GM18867 (cell line): Measurements from ENCODE around the gene ITPRID2.

Source experiments
- ATAC-seq: cut with Tn5 transposase; IDR thresholded peaks from one replicate; pipeline ENCODE4 v1.9.1; 2021; ENCODE audit warnings: mild to moderate bottlenecking, moderate library complexity; ENCODE audit not compliant: unreplicated experiment

ITPRID2 gene

DNA sequence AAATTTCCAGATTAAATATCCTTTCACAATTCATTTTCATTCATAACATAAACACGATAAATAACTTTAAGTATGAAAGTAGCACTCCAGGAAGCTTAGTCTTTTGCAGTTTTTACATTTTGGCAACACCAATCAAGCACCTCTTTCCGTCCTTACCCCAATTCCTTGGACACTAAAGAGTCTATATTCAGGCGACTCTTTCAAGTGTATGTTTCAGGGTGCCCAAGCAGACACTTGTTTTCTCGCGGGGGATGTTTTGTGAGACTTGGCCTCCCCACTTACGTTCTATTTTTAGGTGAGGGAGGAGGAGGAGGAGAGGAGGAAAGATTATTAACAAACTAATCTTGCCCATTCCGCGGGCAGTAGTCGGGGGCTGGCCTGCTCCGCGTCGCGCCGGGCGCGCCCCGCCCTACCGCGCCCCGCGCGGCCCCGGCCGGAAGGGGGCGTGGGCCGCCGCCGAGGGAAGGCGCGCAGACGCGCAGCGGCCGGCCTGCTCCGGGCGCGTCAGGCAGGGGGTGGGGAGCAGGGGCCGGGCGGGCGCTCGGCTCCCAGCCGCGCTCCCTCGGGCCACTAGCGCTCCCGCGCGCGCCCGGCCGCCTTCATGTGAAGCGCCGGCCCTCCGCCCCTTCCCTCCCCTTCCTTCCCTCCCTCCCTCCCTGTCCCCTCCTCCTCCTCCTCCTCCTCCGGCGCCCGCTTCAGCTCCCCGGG, at the start of gene ITPRID2:
ITPRID2 (plus strand) TSS at position 473 of the 708 bp plus-strand sequence. CDS start 337 bp downstream, outside the sequence.
- peak; percentile 88 for ATAC-seq

- ATAC-seq, result no peak
Observed at GRCh38 chr2:181844551-181845290, 46.8 kb upstream of the ITPRID2 start.

DNA sequence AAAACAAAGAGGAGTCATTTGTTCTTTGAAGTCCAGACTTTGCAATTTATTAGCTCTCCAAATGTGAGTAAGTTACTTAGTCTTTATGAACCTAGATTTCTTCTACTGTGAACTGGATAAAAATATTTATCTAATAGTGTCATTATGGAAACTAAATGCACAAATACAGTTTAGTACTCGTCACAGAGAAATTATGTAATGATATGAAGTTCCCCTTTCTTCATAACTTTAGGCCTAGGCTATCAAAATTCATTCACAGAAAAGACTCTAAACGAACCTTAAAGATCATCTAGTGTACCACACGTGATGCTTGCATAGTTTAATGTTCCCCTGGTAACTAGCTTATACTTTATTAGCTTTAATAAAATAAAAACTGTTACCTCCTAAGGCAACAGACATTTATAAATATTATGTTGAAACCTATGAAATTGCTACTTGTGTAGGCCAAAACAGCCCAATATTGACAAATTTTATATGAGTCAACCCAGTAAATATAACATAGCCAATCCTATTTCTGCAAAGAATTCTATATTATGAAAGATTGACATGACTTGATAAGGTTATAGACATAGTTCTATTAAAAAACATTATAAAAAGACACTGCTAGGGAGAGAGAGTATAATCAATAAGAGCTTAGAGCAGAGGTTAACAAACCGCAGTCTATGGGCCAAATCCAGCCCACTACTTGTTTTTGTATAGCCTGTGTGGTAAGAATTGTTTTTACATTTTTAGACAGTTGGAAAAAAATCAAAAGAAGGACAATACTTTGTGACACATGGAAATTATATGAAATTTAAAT, 44.9 kb upstream of the ITPRID2 start:
- no peak for ATAC-seq

- no peak for ATAC-seq
Observed at GRCh38 chr2:181847198-181847556, 44.4 kb upstream of the ITPRID2 start.

- no peak for ATAC-seq
Observed at GRCh38 chr2:181847702-181848101, 43.8 kb upstream of the ITPRID2 start.

- no peak for ATAC-seq
Observed at GRCh38 chr2:181848261-181848886, 43.2 kb upstream of the ITPRID2 start.

- no peak for ATAC-seq
Observed at GRCh38 chr2:181849601-181850000, 41.9 kb upstream of the ITPRID2 start.

- ATAC-seq, result peak; percentile 60
Observed at GRCh38 chr2:181850936-181851560, 40.5 kb upstream of the ITPRID2 start.

GRCh38 chr2:181851726-181852125, 39.8 kb upstream of the ITPRID2 start:
- ATAC-seq, result no peak

DNA sequence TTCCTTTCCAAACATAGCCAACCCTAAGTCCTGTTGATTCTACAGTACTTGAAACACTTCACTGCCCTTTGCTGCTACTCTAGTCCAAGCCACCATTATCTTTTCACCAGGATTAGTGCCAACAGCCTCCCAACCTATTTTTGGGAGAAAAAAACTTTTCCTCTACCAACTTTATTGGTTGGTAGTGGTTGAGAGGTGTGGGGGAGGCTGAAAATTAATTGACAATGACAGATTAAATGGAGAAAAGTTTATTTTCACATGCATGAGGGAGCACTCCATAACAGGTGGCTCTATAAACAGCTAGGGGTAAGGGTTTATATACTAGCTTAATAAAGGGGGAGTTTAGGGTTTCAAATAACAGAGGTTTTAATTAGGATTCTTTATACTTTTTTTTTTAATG, 37.8 kb upstream of the ITPRID2 start:
- ATAC-seq, result no peak

- ATAC-seq, result no peak
Observed at GRCh38 chr2:181857483-181857882, 34.0 kb upstream of the ITPRID2 start.

- no peak for ATAC-seq
Observed at GRCh38 chr2:181858600-181858999, 32.9 kb upstream of the ITPRID2 start.

DNA sequence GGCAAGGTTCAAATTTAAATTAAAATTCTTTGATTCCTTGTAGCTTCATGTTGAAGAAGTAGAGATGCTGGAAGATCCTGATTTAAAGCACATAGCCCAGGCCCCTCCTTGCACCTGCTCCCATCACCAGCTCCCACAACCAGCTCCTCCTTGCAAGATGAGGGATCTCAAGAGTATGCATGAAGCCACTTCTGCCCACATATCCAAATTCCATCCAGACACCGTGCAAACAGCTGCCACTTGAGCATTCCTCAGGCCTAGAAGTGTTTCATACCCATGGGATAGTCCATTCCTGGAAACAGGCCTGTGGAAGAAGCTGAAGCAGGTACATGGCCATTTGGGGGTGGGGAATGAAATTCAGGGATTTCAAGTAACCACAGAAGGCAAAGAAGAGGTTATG, 32.4 kb upstream of the ITPRID2 start:
- no peak for ATAC-seq

GRCh38 chr2:181859803-181860202, 31.7 kb upstream of the ITPRID2 start:
- no peak for ATAC-seq

- no peak for ATAC-seq
Observed at GRCh38 chr2:181861379-181861778, 30.2 kb upstream of the ITPRID2 start.

DNA sequence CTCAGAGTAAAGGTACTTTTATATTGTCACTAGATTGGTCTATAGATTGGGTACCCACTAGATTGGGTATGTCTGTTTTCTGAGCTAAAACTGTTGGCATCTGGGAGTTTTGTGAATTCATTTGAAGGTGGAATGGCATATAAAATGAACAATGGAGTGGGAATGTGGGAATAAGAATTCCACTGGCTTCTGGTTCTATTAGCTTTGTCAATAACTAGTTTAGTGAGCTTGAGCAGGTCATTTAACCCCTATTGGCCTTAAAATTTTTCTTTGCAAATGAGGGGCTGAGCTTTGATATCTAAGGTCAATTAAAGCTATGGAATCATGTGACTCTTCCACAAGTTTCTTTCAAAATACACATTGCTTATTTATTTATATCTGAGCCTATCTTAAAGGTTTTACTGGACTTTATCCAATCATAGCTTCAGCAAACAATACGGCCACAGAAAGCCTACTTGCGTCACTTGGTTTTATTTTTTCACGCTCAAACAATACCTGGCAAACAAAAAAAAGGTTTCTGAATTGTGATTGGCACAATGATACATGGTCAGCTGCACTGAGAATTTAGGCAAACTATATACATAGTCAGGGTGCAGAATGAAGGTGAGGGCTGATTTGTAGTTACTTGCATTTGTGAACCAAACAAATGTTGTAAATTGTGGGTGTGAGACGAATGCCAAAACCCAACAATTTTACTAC, 28.8 kb upstream of the ITPRID2 start:
- no peak for ATAC-seq

GRCh38 chr2:181872178-181872577, 19.4 kb upstream of the ITPRID2 start:
- no peak for ATAC-seq

- ATAC-seq, result no peak
Observed at GRCh38 chr2:181876614-181877063, 14.9 kb upstream of the ITPRID2 start.

- ATAC-seq, result no peak
Observed at GRCh38 chr2:181877181-181877664, 14.3 kb upstream of the ITPRID2 start.

DNA sequence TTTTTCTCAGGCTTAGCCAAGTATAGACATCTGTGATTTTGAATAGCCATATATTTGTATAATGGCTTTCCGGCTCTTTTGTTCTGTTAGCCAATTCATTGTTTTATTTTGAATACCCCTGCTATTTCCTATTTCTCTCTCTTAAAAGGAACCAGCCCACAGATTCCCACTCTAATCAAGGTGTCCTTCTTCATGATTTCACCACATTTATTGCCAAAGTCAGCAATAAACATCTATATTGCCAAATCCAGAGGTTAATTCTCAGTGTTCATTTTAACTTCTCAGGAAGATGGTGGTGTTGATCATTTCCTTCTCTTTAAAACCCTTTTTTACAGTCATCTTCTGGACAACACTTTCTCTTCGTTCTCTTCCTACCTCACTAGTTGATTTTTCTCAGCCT, 13.1 kb upstream of the ITPRID2 start:
- no peak for ATAC-seq
